ENCODE data around the gene SENP5.
"Not testable (repeated sequence)": the region's sequence is repeated elsewhere in the genome, so short reads cannot be mapped to it uniquely, and the experiment has no call there.

SENP5 gene

DNA sequence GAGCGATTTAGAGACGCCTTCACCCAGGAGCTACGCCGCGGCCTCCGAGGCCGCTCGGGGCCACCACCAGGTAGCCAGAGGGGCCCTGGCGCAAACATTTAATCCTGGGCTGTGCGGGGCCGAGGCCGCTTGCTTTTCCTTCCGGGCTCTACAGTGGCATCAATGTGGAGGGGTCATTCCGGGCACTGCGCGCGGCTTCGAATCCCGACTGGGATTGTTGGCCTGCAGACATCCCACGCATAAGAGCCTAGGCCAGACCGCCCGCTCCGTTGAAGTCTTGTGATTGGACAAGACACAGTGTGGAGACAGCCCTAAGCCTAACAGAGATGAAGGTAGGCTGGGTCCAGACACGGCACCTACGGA lies 75.2 kb downstream of the SENP5 start:
- peak in 1 of 3 experiments; percentile 8 for DNase-seq (ENCODE audit: low read depth in 3 of 3)

DNA sequence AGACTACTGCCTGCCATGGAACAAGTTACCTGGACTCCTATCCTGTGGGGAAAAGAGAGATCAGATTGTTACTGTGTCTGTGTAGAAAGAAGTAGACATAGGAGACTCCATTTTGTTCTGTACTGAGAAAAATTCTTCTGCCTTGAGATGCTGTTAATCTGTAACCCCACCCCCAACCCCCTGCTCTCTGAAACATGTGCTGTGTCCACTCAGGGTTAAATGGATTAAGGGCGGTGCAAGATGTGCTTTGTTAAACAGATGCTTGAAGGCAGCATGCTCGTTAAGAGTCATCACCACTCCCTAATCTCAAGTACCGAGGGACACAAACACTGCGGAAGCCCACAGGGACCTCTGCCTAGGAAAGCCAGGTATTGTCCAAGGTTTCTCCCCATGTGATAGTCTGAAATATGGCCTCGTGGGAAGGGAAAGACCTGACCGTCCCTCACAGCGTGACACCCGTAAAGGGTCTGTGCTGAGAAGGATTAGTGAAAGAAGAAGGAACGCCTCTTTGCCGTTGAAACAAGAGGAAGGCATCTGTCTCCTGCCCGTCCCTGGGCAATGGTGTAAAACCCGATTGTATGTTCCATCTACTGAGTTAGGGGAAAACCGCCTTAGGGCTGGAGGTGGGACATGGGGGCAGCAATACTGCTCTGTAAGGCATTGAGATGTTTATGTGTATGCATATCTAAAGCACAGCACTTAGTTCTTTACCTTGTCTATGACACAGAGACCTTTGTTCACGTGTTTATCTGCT lies 76.5 kb downstream of the SENP5 start:
- DNase-seq (ENCODE audit: low read depth in 3 of 3), result not testable (repeated sequence)

DNA sequence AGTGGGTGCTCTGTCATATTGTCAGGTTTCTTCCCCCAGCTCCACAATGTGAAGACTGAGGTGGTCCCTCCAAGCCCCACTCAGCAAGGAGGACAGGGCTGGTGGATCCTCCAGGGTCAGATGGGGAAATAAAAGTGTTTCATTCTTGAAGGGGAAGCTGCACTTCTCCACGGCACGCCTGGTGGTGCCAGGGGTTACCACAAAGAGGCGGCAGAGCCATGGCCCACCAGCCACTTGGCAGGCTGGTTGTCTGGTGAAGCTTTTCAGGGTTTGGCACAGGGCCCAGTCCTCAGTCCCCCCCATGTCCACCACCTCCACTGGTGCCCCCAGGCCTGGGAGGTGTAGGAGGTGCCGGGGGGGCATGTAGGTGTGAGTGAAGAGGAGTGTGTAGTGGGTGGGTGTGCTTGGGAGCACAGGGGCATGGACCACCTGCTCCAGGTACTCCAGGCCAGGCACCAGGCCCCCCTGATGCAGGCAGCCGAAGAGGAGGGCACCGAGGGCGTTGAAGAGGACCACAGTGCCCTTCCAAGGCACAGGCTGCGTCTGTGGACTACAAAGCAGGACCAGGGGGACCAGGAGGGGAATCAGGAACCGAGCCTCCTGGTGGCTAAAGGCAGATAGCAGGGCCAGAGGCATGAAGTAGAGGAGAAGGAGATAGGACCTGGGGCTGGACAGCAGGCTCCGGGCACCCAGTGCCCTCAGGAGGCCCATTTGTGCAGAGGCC lies 79.6 kb downstream of the SENP5 start:
- no peak for DNase-seq (ENCODE audit: low read depth in 3 of 3)

- no peak for DNase-seq (ENCODE audit: low read depth in 3 of 3)
Observed at GRCh38 chr3:196947860-196948441, 80.2 kb downstream of the SENP5 start.

DNA sequence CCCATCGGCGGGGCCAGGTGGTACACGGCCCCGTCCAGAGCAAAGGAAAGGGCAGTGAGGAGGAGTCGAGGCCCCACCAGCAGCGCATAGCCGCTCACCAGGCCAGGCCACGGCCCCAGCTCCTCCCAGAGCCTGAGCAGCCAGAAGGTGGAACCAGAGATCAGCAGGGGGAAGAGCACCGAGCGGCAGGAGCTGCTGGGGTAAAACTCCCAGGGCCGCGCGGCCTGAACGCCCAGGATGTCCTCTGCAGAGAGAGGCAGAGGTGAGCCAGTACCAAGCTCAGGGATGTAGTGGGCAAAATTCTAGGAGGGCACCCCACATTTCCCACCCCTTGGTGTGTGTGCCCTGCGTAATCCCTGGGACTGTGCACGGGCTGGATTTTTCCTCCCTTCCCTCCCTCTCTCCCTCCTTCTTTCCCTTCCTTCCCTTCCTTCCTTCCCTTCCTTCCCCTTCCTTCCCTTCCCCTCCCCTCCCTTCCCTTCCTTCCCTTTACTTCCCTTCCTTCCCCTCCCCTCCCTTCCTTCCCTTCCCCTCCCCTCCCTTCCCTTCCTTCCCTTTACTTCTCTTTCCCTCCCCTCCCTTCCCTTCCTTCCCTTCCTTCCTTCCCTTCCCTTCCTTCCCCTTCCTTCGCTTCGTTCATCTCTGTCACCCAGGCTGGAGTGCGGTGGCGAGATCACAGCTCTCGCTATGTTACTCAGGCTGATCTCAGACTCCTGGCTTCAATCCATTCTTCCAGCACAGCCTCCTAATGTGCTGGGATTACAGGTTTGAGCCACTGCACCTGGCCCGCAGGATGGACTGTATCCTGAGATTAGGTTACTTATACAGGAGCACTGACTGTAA lies 80.9 kb downstream of the SENP5 start:
- DNase-seq (ENCODE audit: low read depth in 3 of 3), result no peak

DNA sequence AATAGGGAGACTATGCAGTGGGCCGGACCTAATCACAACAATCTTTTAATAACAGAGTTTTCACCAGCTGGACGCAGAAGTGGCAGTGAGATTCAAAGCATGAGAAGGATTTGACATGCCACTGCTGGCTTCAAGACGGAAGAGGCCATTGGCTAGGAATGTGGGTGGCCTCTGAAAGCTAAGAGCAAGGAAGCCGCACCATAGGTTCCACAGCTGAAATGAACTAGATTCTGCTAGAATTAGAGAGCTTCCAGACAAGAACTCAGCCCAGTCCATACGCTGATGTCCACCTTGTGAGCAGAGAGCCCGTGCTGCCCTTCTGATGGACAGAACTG lies 81.5 kb downstream of the SENP5 start:
- no peak for DNase-seq (ENCODE audit: low read depth in 3 of 3)

DNA sequence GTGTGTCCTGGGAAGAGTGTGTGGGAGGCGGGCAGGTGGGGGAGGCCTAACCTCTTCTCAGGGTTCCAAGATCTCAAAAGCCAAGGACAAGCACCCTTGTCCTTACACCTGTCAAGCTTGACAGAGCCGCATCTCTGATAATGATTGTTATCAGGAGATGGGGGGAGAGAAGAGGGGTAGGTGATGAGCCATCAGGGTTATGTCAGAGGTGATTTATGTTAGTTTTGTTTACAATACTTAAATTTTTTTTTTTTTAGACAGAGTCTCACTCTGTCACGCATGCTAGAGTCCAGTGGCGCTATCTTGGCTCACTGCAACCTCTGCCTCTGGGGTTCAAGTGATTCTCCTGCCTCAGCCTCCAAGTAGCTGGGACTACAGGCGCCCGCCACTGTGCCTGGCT lies 82.0 kb downstream of the SENP5 start:
- DNase-seq (ENCODE audit: low read depth in 3 of 3), result no peak

- DNase-seq (ENCODE audit: low read depth in 3 of 3), result no peak
Observed at GRCh38 chr3:196951371-196951770, 83.7 kb downstream of the SENP5 start.

DNA sequence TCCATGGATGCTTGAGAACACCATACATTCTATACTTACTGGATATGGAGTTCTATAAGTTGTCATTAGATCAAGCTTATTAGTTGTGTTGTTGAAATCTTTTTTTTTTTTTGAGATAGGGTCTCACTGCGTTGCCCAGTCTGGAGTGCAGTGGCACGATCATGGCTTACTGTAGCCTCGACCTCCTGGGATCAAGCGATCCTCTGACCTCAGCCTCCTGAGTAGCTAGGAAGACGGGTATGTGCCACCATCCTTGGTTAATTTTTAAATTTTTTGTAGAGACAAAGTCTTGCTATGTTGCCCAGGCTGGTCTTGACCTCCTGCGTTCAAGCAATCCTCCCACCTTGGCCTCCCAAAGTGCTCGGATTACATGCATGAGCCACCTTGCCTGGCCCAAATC lies 87.1 kb downstream of the SENP5 start:
- DNase-seq (ENCODE audit: low read depth in 3 of 3), result no peak

GRCh38 chr3:196962108-196962929 lies 94.6 kb downstream of the SENP5 start:
- DNase-seq (ENCODE audit: low read depth in 3 of 3), result no peak

DNA sequence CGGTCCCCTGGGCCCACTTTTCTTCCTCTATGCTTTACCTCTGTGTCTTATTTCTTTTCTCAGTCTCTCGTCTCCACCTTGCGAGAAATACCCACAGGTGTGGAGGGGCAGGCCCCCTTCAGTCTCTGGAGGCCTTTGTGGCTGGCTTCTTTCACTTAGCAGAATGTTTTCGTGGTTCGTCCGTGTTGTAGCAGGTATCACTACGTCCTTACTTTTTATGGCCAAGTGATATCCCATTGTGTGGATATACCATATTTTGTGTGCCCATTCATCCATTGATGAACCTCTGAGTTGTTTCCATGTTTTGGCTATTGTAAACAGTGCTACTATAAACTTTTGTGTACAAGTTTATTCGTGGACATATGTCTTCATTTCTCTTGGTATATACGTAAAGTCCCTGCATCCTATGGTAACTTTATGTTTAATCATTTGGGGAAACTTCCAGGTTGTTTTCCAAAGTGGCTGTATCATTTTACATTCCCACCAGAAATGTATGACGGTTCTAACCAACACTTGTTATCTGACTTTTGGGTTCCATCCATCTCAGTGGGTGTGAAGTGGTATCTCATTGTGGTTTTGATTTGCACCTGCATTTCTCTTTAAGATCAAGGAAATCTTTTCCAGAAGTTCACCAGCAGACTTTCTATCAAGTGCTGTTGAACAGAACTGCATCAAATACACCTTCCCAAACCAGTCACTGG lies 95.4 kb downstream of the SENP5 start:
- no peak for DNase-seq (ENCODE audit: low read depth in 3 of 3)

GRCh38 chr3:196963631-196963953 lies 95.9 kb downstream of the SENP5 start:
- no peak for DNase-seq (ENCODE audit: low read depth in 3 of 3)

DNA sequence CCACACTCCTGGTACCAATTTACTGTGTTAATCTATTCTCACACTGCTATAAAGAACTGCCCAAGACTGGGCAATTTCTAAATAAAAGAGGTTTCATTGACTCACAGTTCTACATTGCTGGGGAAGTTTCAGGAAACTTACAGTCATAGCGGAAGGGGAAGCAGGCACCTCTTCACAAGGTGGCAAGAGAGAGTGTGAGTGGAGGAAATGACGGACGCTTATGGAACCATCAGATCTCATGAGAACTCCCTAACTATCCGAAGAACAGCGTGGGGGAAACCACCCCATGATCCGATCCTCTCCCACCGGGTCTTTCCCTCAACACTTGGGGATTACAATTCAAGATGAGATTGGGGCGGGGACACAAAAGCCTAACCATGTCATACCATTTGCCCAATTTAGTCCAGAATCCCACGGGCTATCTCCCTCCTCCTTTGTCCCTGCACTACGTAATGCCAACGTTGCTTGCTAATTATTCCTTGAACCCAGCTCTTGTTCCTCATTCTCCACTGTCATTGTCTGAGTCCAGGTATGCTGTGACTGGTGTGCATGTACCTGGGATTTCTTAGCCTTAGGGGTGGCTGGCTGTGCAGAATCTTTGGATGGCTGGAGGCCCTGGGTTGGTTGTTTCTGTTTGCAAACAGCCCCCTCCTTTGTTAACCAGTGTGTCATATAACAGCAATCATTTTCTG lies 97.5 kb downstream of the SENP5 start:
- DNase-seq (ENCODE audit: low read depth in 3 of 3), result no peak

- DNase-seq (ENCODE audit: low read depth in 3 of 3), result no peak
Observed at GRCh38 chr3:196965804-196966173, 98.1 kb downstream of the SENP5 start.

DNA sequence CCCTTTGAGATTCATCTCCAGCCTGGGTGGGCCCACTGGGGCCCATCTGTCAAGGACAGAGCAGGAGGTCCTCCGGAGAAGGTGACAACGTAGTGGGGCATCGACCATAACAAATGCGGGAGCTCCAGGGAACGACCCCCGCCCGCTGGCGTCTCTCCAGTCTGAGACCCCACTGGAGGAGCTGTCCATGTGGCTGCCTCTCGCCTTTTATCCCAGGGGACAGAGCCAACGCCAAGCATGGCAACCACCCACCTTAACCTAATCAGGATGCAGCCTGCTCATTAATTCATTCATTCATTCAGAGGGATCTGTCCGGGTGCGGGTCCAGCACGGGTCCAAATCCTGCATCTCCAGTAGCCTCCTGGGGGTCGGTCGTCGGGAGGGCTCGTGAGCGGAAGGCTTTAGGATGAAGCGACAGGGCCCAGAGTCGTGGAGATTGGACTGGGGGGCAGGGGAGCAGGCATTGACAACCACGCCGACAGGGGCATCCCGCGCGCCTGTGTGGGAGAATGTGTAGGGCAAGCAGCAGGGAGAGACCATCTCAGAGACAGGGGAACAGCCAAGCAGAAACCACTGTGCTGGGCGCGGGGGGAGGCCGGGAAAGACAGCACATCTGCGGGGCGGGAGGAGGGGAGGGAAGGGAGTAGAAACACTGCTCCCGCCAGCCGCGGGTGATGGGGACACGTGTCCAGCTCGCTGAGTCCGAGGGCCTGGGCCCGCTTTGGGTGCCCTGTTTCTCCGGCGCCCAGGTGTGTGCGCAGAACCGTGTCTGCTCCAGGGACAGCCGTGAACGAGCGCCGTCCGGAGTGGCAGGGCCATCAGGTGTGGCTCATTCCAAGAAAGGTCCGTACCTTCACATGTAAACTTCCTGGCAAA lies 99.0 kb downstream of the SENP5 start:
- no peak for DNase-seq (ENCODE audit: low read depth in 3 of 3)

DNA sequence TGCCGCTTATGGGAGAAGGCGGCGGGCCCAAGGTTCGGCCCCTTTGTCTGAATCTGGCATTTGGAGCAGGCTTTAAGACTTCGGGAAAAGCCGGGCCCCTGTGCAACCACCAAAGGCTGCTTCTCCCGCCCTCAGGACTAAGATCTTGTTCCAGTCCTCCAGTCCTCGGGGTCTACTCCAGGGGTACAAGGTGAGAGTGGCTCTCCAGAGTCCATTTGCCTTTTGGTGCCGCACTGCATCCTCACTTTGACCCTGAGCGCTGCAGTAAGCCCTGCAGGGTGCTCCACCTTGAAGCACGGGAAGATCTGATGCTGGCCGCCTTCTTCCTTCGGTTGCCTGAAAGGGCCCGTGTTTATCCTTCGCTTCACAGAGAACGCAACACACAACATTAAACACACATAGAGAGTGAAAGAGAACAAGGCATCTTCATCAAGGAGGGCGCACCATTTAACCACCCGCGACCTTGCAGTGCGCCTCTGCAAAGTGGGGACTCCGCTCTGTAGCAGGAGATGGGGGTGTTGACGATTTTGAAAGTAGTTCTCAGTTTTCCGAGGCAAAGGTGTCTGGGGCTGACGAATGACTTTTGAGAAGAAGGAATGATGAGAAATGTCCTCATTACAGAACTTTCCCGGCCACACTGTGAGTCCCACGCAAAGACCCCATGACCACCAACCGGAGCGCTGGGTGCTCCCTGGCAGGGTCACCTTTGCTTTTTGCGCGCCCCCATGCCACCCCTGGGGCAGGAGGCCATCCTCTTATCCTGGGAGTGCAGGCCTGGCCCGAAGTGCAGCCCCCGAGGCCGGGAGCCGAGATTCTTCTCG lies 99.9 kb downstream of the SENP5 start:
- DNase-seq (ENCODE audit: low read depth in 3 of 3), result no peak

GRCh38 chr3:196968233-196969133 lies 100.8 kb downstream of the SENP5 start, which contains the start of gene PIGZ:
PIGZ (minus strand) TSS chr3:196968833; CDS start chr3:196952031, 16,802 bp downstream.
- peak in 1 of 3 experiments; percentile 50 for DNase-seq (ENCODE audit: low read depth in 3 of 3)
